K562 (cell line): ENCODE results near the gene ANXA4. TPM values are rescaled to one million over a fixed set of nuclear protein-coding genes. Genes with fewer than 3 reads are reported as not detected.

Source experiments
- CHD7 ChIP-seq: fragments of 200-600 bp; sonication (generic); IDR thresholded peaks from one replicate; pipeline ENCODE4 v1.6.1; 2012; ENCODE audit warnings: mild to moderate bottlenecking, low read depth, low read length, inconsistent platforms
- EP400 ChIP-seq: fragments of 450-650 bp; IDR thresholded peaks from 2 replicates; pipeline ENCODE4 v1.6.1; 2017; ENCODE audit warnings: antibody characterized with exemption, mild to moderate bottlenecking, moderate library complexity
- ERF ChIP-seq: fragments of 450-650 bp; formaldehyde crosslinking; IDR thresholded peaks from 2 replicates; pipeline ENCODE4 v1.4.0; 2020; ENCODE audit warnings: mild to moderate bottlenecking, mixed read lengths
- GATAD2A ChIP-seq: fragments of 450-650 bp; IDR thresholded peaks from 2 replicates; pipeline ENCODE4 v1.6.1; 2017
- HLTF ChIP-seq: fragments of 450-650 bp; IDR thresholded peaks from 2 replicates; pipeline ENCODE4 v1.6.1; 2016
- MAZ ChIP-seq, 2 experiments: fragments of 450-650 bp in 1 of 2; sonication (generic) in 1 of 2; formaldehyde crosslinking; IDR thresholded peaks in 1 of 2; conservative IDR thresholded peaks in 1 of 2; 2 replicates each; pipeline versions ENCODE4 v1.4.0 to v1.5.0; 2020; ENCODE audit warnings: mild to moderate bottlenecking in 1 of 2, missing genetic modification reagents in 1 of 2
- SMAD4 ChIP-seq: fragments of 250-450 bp; sonication (Bioruptor Pico); conservative IDR thresholded peaks from 2 replicates; pipeline ENCODE4 v1.8.0; 2021; ENCODE audit warnings: inconsistent platforms, mild to moderate bottlenecking, moderate library complexity
- SMARCA5 ChIP-seq: fragments of 450-650 bp; IDR thresholded peaks from 2 replicates; pipeline ENCODE4 v1.6.1; 2016
- SPI1 ChIP-seq: IDR thresholded peaks from 2 replicates; pipeline ENCODE4 v1.6.1; 2011; ENCODE audit warnings: low read depth, low read length, control low read depth, borderline replicate concordance
- TCF7 ChIP-seq: sonication (generic); IDR thresholded peaks from 2 replicates; pipeline ENCODE4 v1.6.1; 2016; ENCODE audit warnings: antibody characterized with exemption, borderline replicate concordance
- ZNF143 ChIP-seq: sonication (generic); formaldehyde crosslinking; IDR thresholded peaks from 2 replicates; pipeline ENCODE4 v1.9.0; 2022; ENCODE audit warnings: mild to moderate bottlenecking, missing genetic modification reagents
- ZNF347 ChIP-seq: fragments of 450-650 bp; formaldehyde crosslinking; IDR thresholded peaks from 2 replicates; pipeline ENCODE4 v1.4.0; 2020; ENCODE audit warnings: low read depth, mild to moderate bottlenecking, moderate library complexity
- ZNF778 ChIP-seq: fragments of 450-650 bp; formaldehyde crosslinking; IDR thresholded peaks from 2 replicates; pipeline ENCODE4 v1.4.0; 2020; ENCODE audit warnings: mild to moderate bottlenecking, moderate library complexity
- polyA plus RNA-seq, 8 experiments: library from polyadenylated mRNA; depleted of rRNA in 4 of 8; stranded (reverse) in 5 of 8; unstranded in 3 of 8; fragments of >200 nt; fragmentation: Nextera tagmentation in 2 of 8; fragmentation: Illumina TruSeq in 1 of 8; extraction: Ambion mirVana in 2 of 8; extraction: Trizol in 1 of 8; gene quantifications; 2 replicates each; pipeline versions ENCODE4 v1.2.1 to v1.2.3, GENCODE V29; 2011 to 2014; ENCODE audit warnings: inconsistent platforms in 1 of 8, missing spikeins in 1 of 8
- total RNA-seq, 7 experiments: library from RNA; depleted of rRNA in 6 of 7; stranded (reverse); fragments of >200 nt in 6 of 7; fragmentation: Illumina TruSeq in 2 of 7; extraction: Trizol in 2 of 7; gene quantifications; 2 replicates each; pipeline versions ENCODE4 v1.2.1 to v1.2.3, GENCODE V29; 2011 to 2021; ENCODE audit warnings: low replicate concordance in 1 of 7
- TF ChIP-seq, protein P1 (sequence below): IDR thresholded peaks from 2 replicates; pipeline ENCODE4 v1.6.1; 2014; ENCODE audit warnings: antibody characterized with exemption

Gene ANXA4
- total and polyA plus RNA-seq, 9 of the 15 experiments (the other 6 are each of a cell fraction or from before 2014, with no cell fraction given) = 3.4 to 13.6 (median 11.6) TPM

- TF ChIP-seq CHD7 = no peak
- TF ChIP-seq ERF (CRISPR knock-in tag) = peak; percentile 51; the same call in 1 of the 2 replicates
- peak; percentile 100 for TF ChIP-seq SMAD4 (CRISPR knock-in tag)
- TF ChIP-seq, protein P1, sequence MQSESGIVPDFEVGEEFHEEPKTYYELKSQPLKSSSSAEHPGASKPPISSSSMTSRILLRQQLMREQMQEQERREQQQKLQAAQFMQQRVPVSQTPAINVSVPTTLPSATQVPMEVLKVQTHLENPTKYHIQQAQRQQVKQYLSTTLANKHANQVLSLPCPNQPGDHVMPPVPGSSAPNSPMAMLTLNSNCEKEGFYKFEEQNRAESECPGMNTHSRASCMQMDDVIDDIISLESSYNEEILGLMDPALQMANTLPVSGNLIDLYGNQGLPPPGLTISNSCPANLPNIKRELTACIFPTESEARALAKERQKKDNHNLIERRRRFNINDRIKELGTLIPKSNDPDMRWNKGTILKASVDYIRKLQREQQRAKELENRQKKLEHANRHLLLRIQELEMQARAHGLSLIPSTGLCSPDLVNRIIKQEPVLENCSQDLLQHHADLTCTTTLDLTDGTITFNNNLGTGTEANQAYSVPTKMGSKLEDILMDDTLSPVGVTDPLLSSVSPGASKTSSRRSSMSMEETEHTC = no peak
- TF ChIP-seq SMARCA5 = no peak
- peak; percentile 67 for TF ChIP-seq EP400
- TF ChIP-seq ZNF143 (CRISPR knock-in tag) = no peak
- TF ChIP-seq SPI1 = no peak
- TF ChIP-seq ZNF347 (CRISPR knock-in tag) = no peak
- TF ChIP-seq GATAD2A = no peak; the same call in 1 of the 2 replicates
- peak; percentile 99 for TF ChIP-seq HLTF
- TF ChIP-seq ZNF778 = no peak
- peak; percentile 78 to 86 for TF ChIP-seq MAZ (CRISPR knock-in tag; conservative IDR thresholded peaks at IDR 0.05 in 1 of 2, IDR thresholded peaks at IDR 0.05 in 1 of 2)
- TF ChIP-seq TCF7 = peak; percentile 55; the same call in 1 of the 2 replicates
Observed at GRCh38 chr2:69798909-69799526, 57.1 kb downstream of the ANXA4 start (continued).
